ENCODE data around the gene TCF19.

The TCF19 gene

GRCh38 chr6:31205638-31206037, 47.2 kb downstream of the TCF19 start:
- DNase-seq (ENCODE audit: low read depth in 2 of 2), result no peak

- DNase-seq (ENCODE audit: low read depth in 2 of 2), result no peak
Observed at GRCh38 chr6:31208506-31208905, 50.1 kb downstream of the TCF19 start.

GRCh38 chr6:31209137-31209536, 50.7 kb downstream of the TCF19 start:
- no peak for DNase-seq (ENCODE audit: low read depth in 2 of 2)

- no peak for DNase-seq (ENCODE audit: low read depth in 2 of 2)
Observed at GRCh38 chr6:31210123-31210522, 51.7 kb downstream of the TCF19 start.

- no peak for DNase-seq (ENCODE audit: low read depth in 2 of 2)
Observed at GRCh38 chr6:31210741-31211532, 52.5 kb downstream of the TCF19 start.
